Aorta (tissue), 5 donors: Measurements from ENCODE around the gene IL4. TPM values are rescaled to one million over a fixed set of nuclear protein-coding genes. Genes with fewer than 3 reads are reported as not detected.

Experiments used
- ATAC-seq: fragments of 200-7000 bp; cut with Tn5 transposase; one replicate; pipeline ENCODE4 v1.9.1; 2022; ENCODE audit warnings: moderate library complexity; ENCODE audit not compliant: low FRiP score
- DNase-seq, 2 donors: peaks; one replicate each; pipeline ENCODE4 v3.0.0-alpha.2; 2020
- H3K27ac ChIP-seq, 2 donors: one replicate each; pipeline ENCODE4 v1.5.1; 2013; ENCODE audit warnings: low read length in 2 of 2, mild to moderate bottlenecking in 2 of 2, moderate library complexity in 2 of 2, control low read depth in 1 of 2, inconsistent platforms in 1 of 2, low read depth in 1 of 2
- H3K27me3 ChIP-seq, 2 donors: one replicate each; pipeline ENCODE4 v1.6.1; 2013; ENCODE audit warnings: control low read depth in 1 of 2, low read length in 1 of 2, mild to moderate bottlenecking in 1 of 2, moderate library complexity in 1 of 2; ENCODE audit not compliant: insufficient read depth in 2 of 2, control insufficient read depth in 1 of 2
- H3K36me3 ChIP-seq, 2 donors: one replicate each; pipeline ENCODE4 v1.6.1; 2013; ENCODE audit warnings: control low read depth in 1 of 2, low read length in 1 of 2, mild to moderate bottlenecking in 1 of 2; ENCODE audit not compliant: insufficient read depth in 2 of 2, control insufficient read depth in 1 of 2
- H3K4me1 ChIP-seq, 2 donors: one replicate each; pipeline ENCODE4 v1.6.1; 2013; ENCODE audit warnings: low read length in 2 of 2, control low read depth in 1 of 2, mild to moderate bottlenecking in 1 of 2, moderate library complexity in 1 of 2; ENCODE audit not compliant: insufficient read depth in 2 of 2, control insufficient read depth in 1 of 2
- H3K4me3 ChIP-seq, 2 donors: one replicate each; pipeline ENCODE4 v1.5.1; 2013; ENCODE audit warnings: low read length in 2 of 2, control low read depth in 1 of 2, mild to moderate bottlenecking in 1 of 2
- H3K9me3 ChIP-seq: one replicate; pipeline ENCODE4 v1.6.1; 2013; ENCODE audit warnings: mild to moderate bottlenecking, low read length; ENCODE audit not compliant: control insufficient read depth
- WGBS, 2 donors: extraction: QIAGEN DNeasy Blood & Tissue Kit; methylation state at CpG; one replicate each; pipeline ENCODE4 v1.1.7; 2013; 5-methylcytosine and 5-hydroxymethylcytosine counted together
- intact Hi-C, 2 donors: fragments of 100-400 bp; cut with DNase I; formaldehyde crosslinking; loops; one replicate each; pipeline versions ENCODE4 v1.14.2 to v1.15.0; 2022
- polyA plus RNA-seq, 2 donors: library from polyadenylated mRNA; stranded (reverse); fragments of 200-250 nt; gene quantifications; one replicate each; pipeline ENCODE4 v1.2.3, GENCODE V29; 2013
- total RNA-seq, 2 donors: library from RNA; stranded (reverse); fragmentation: NEBNext Ultra II Directional; extraction: Animal tissue kit (Norgen Biotek cat#: 25700); gene quantifications; one replicate each; pipeline ENCODE4 v1.2.1, GENCODE V29; 2021
- donor health status: healthy with polysubstance abuse.
- donor health status: Bipolar disorder and iron deficiency.
- donor health status: DM: no; HTN: no; CAD: no.
- donor health status: DM: no; HTN: no; CAD: no.
- donor health status: DM: yes; HTN: yes; CAD: no.

The IL4 gene
- total and polyA plus RNA-seq, 4 donors, result not detected

DNA sequence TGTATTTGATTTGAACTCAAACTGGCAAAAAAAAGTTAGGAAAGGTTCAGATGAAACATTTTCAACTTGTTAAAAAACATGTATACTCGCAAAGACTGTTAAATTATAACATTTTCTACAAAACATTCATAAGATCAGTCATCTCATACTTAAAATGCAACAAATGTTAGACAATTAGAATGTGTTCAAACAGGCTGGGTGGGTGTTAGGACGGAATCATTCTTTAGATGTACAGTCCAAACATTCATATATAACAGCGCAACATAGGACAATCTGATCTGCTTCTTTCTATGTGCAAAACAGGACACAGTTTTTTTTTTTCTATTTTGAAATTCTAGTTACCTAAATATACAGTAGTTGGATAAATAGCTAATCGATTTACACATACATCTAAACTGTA lies 22.2 kb downstream of the IL4 start:
- H3K4me3 ChIP-seq, result no peak overlapping the region
- DNase-seq, result no peak
- WGBS, 2 donors, result 92 to 94% methylated on average over 4 of the region's 4 CpGs

GRCh38 chr5:132704875-132705274 lies 31.1 kb downstream of the IL4 start:
- Histone ChIP-seq H3K36me3 (no peaks in the 10 kb centered on the region), H3K27me3 (no peaks in the 10 kb centered on the region), H3K27ac (no peak overlapping the region), H3K4me1 (no peaks in the 10 kb centered on the region), H3K4me3 (no peak overlapping the region), H3K9me3 (no peaks in the 10 kb centered on the region)
- 97 to 98% methylated on average over 1 of the region's 1 CpG for WGBS, 2 donors
- ATAC-seq, result no peak
- no peak for DNase-seq
- intact Hi-C loops, result loop anchor here in 1 of 2 donors (10.0 kb wide), 1 partner anchor 180 kb away; no protein-coding TSS in a partner anchor

More for the DNA sequence above, 22.2 kb downstream of the IL4 start:
- no peak for ATAC-seq
- H3K27me3 ChIP-seq, result no peaks in the 10 kb centered on the region
- no peaks in the 10 kb centered on the region for H3K36me3 ChIP-seq
- H3K27ac ChIP-seq, result no peak overlapping the region
- H3K9me3 ChIP-seq, result no peaks in the 10 kb centered on the region
- intact Hi-C loops, result no loop called here
- H3K4me1 ChIP-seq, result no peaks in the 10 kb centered on the region

- intact Hi-C loops, result loop anchor here in 1 of 2 donors (10.0 kb wide), 1 partner anchor 184 kb away; no protein-coding TSS in a partner anchor
- no peak for DNase-seq
- Histone ChIP-seq H3K36me3 (no peaks in the 10 kb centered on the region), H3K27me3 (no peaks in the 10 kb centered on the region), H3K27ac (no peak overlapping the region), H3K4me1 (no peaks in the 10 kb centered on the region), H3K4me3 (no peak overlapping the region), H3K9me3 (no peaks in the 10 kb centered on the region)
- ATAC-seq, result no peak
Observed at GRCh38 chr5:132708645-132709044, 34.9 kb downstream of the IL4 start.

DNA sequence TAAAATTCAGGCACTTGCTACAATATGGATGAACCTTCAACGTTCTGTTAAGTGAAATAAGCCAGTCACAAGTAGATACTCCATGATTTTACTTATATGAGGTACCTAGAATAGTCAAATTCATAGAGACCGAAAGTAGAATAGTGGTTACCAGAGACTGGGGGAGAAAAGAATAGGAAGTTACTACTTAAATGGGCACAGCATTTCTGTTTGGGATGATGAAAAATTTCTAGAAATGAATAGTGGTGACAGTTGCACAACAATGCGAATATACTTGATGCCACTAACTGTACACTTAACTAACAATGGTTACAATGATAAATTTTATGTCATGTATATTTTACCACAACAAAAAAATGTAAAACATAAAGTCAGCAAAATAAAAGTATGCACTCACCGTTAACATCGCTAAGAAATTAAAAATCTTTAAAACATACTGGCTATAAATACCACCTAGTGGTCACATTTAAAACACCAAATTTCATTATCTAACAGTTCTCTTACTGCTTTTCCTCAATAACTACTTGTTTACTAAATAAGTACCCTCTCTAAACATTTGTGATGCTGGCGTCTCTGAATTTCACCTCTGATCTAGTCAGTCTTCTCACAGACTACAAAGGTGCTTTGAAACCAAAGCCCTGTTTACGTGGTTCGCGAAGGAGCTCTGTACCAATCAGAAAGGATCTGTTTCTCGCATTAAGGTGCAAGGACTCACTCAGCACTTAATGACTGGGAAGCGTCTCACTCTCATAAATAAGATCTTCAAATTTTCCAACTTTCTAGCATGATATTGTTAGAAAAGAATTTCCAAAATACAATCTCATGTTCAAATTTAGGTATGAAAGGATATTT lies 40.9 kb downstream of the IL4 start:
- Histone ChIP-seq H3K36me3 (no peaks in the 10 kb centered on the region), H3K27ac (no peak overlapping the region), H3K4me3 (no peak overlapping the region), H3K27me3 (no peaks in the 10 kb centered on the region), H3K9me3 (no peaks in the 10 kb centered on the region), H3K4me1 (no peaks in the 10 kb centered on the region)
- 51 to 53% methylated on average over 11 of the region's 11 CpGs for WGBS, 2 donors
- intact Hi-C loops, result loop anchor here (10.0 kb wide), 3 partner anchors 60 to 330 kb away; partner anchors contain the start of gene IL13 (in 1 of the 2)
- ATAC-seq (no peak), DNase-seq (no peak)

DNA sequence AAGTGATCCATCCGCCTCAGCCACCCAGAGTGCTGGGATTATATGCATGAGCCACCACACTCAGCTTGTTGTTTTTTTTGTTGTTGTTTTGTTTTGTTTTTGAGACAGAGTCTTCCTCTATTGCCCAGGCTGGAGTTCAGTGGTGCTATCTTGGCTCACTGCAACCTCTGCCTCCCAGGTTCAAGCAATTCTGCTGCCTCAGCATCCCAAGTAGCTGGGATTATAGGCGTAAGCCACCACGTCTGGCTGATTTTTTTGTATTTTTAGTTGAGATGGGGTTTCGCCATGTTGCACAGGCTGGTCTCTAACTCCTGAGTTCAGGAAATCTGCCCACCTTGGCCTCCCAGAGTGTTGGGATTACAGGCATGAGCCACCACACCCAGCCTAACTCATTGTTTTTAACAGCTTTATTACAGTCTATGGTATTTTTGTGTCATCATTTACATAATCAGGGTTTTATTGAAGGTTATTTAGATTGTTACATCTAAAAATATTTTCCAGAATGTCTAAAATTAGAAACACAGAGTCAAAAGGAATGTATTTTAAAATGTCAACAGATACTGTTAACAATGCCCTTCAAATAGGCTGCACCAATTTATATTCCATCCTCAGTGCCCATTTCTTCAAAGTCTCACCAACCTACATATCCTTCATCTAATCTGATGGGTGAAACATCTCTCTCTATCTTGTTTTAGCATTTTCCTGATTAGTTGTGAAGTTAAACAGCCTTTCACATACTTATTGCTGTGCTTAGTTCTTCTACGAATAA lies 44.9 kb downstream of the IL4 start:
- no peak for DNase-seq
- no peaks in the 10 kb centered on the region for H3K9me3 ChIP-seq
- ATAC-seq, result no peak
- WGBS, 2 donors, result 90 to 93% methylated on average over 5 of the region's 5 CpGs
- no peaks in the 10 kb centered on the region for H3K27me3 ChIP-seq
- H3K36me3 ChIP-seq, result no peaks in the 10 kb centered on the region
- H3K4me1 ChIP-seq, result no peaks in the 10 kb centered on the region
- no peak overlapping the region for H3K4me3 ChIP-seq
- intact Hi-C loops, result loop anchor here (10.0 kb wide), 3 partner anchors 64 to 334 kb away; partner anchors contain the start of gene IL13 (in 1 of the 2)
- H3K27ac ChIP-seq, result no peak overlapping the region

DNA sequence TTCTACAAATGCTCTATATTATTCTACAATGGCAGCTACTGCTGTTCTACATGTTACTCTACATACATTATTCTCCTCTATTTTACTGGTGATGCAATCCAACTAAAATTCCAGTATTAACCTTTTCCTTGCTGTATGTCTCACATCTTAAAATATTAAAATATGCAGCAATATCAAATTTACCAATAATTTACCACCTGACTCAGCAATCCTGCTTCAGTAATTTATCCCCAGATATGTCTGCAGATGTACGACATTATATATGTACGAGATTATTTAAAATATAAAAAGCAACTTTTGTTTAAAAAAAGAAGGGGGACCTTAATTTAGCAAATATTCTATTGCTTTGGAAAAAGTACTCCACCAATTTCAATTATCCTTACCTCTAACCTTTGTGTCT lies 52.0 kb downstream of the IL4 start:
- no peaks in the 10 kb centered on the region for H3K4me1 ChIP-seq
- intact Hi-C loops, result no loop called here
- H3K27me3 ChIP-seq, result no peaks in the 10 kb centered on the region
- H3K36me3 ChIP-seq, result no peaks in the 10 kb centered on the region
- 94 to 95% methylated on average over 2 of the region's 2 CpGs for WGBS, 2 donors
- ATAC-seq (no peak), DNase-seq (no peak)
- no peak overlapping the region for H3K27ac ChIP-seq
- no peak overlapping the region for H3K4me3 ChIP-seq
- no peaks in the 10 kb centered on the region for H3K9me3 ChIP-seq

DNA sequence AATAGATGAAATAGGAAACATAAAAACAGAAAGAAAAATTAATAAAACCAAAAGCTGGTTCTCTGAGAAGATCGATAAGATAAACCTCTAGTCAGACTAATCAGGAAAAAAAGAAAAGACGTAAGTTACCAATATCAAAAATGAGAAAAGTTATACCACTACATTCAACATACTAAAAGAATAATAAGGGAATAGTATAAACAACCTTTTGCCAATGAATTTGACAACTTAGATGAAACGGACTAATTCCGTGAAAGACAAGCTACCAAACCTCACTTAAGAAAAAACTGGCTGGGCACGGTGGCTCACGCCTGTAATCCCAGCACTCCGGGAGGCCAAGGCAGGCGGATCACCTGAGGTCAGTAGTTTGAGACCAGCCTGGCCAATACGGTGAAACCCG lies 56.1 kb downstream of the IL4 start:
- no peak for DNase-seq
- ATAC-seq, result no peak
- Histone ChIP-seq H3K4me3 (no peak overlapping the region), H3K27ac (no peak overlapping the region), H3K27me3 (no peaks in the 10 kb centered on the region), H3K4me1 (no peaks in the 10 kb centered on the region), H3K36me3 (no peaks in the 10 kb centered on the region), H3K9me3 (no peaks in the 10 kb centered on the region)
- intact Hi-C loops, result no loop called here
- WGBS, 2 donors, result 91 to 94% methylated on average over 10 of the region's 10 CpGs
